GOT3 (cell line): ENCODE measurements around the gene CELF2.

ENCODE experiments used
- DNase-seq: peaks from one replicate; lab custom pipeline; 2025; ENCODE audit warnings: mixed read lengths; lab: John Stamatoyannopoulos, UW

The CELF2 gene

DNA sequence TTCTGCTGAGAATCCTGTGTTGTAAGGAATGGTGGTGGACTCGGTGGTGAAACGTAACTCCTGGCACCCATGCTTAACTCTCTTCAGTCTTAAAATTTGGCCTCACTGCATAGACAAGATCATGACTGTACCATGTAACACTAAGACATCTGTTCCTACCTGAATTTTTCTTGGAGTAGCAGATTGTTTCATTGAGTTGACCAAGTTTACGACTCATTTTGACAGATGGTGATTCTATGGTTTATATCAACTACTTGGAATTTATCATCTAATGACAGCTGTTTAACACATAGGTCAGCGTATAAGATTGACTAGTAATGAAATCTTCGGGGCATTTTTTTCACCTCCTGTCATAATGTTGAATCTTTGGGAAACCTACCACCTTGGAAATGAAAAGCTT is 184.2 kb downstream of the CELF2 start:
- DNase-seq = no peak

DNA sequence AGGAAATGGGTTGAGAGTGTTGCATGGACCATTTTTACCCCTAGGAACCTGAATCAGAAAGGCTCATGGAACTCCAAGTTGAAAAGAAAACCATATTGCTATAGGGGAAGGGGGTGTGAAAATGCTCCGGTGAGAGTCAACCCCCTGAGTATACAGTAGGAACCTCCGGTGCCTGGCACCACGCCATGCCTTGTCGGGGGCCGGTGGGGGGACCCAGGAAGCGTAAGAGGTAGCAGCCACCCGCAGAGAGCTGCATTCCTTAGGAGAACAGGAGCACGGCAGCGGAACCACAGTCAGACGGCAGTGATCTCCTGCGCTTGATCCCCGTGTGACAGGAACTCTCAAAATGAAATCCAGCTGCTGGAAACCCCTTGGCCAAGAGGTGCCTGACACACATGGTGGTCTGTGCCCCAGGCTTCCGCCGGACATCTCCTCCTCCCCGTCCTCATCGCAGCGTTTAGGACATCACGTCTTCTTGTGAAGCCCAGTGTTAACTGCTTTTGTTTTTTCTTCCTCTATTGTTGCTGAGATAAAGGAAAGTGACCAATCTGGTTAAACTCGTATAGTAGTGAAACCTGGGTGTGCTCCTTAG is 186.8 kb downstream of the CELF2 start:
- DNase-seq = no peak

DNA sequence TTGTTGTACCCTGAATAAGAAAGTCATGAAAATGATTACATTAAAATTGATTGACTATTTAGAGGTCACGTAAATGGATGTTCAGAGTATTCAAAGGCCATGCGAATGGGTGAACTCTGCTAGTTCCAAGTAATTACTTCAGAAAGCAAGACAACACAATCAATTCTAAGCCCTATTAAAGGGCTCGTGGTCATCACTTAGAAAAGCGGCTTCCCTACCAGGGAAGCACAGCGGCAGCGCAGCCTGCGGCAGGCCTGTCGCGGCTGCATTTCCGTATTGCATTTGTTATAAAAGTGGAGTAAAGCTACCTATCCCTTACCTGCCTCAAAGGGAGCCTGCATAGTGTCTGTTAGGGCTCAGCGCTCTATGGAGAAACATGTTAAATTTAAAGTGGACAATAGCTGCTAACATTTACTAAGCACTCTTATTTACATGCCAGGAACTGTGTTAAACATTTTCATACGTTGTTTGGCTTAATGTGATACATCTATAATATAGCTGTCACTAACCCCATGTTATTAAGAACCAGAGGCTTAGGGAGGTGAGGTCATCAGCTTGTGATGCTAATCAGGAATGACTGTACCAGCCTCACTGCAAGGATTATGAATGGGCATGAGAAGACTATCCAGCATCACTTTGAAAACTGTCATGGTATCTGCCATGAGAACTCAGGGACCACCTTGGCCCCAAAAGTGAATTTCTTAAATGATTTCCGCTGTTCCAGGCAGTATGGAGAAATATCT is 187.5 kb downstream of the CELF2 start:
- no peak for DNase-seq

DNA sequence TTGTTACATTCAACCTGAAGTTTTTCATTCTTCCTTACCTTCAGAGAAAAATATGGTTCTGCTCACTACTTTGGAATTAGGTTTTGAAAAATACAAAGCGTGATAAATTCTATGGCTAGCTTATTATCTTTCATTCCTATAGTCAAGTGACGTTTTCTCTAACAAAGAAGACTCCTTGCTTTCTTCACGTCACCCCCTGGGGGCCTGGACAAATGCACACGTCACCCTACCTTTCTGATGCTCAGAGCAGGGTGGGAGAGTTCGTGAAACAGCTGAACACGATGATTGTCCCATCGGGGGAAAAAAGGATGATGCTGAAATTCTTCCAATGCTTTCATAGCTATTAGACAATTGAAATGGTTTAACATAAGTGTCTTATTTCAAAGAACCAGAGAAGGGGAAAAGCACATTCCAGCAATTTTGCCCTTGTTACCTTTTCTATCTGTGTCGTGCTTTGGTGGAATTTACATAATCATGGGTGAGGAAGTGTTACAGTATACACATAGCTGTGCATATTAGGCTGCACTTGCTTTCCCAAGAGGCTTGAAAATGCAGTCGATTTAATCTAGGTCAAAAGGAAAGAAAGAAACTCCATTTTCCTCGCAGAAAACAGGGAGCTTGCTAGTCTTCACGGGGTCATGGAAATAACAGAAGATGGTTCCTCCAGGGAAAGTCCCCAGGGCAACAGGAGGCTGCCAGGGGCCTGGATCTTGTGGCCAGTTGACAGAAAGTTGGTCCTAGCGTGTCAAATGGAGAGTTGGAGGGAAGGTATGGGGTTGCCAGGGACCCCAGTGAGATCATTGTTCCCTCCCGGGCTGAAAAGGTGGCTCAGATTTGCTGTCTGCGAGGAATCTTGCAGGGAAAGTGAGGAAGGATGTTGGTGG is 189.2 kb downstream of the CELF2 start:
- no peak for DNase-seq

DNA sequence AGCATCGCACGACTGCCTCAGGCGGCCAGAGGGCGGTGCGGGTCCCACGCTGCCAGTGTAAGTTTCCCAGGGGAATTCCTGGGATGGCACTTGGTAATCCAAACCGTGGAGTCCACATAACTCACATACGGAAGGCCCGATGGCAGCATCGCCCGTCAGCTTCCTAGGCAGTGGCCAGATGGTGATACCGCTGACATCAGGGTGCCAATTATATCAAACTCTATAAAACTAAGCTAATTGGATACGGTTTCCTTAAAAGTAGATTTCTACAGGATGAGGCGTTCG is 189.8 kb downstream of the CELF2 start:
- DNase-seq = no peak

DNA sequence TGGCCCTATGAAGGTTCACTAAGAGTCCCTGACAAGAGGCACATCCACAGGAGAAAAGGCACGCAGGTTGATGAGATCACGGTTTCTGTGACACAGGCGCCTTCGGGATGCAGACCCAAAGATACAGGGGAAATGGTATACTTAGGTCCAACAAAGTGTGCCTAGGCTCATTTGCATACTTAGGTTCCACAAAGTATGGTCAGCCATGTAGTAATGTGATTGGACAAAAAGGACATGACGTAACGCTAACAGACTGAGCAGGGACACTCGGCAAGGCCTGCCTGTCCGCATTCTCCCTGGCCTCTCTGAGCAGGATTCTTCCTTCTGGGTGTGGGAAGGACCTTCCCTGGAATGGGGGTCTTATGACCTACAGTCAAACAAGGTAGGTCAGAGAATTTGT is 190.6 kb downstream of the CELF2 start:
- DNase-seq = no peak

DNA sequence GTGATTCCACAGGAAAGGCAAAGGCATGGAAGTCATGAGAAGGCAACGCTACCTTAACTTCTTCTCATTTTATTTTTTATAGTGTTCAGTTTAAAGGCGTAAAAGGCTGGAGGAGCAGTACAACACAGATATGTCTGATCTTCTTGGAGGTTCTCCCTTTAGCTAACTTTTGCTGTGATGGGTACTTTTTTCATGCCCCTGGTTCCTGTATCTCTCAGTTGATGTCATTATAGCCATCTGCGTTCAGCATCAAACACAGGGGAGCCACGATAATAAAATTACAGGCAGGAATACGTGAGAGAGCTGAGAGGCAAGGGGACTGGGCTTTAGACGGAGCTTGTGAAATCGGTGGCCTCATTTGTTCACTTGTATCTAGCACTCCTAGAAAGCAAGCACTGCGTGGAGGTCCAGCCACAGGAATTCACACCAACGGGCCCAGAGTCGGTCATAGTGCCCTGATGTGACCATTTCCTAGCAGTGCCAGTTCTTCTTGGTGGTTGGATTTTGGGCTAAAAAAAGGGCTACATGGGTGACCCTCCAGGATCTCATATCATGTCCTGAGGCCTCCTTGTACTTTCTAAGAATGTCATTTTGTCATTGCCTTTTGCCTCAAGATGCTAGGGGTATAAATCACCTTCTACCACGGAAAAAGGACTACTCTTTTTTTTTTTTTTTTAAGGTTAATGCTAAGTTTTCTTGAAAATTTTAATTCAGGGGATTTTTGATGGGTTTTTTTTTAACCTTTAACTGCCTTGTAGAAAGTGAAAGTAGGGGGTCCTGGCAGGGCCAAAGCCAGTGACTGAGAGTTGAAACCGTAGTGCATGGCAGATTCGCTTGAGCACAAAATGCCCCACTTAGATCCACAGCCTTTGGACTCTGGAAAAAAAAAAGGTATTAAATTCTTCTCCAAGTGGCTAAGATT is 191.5 kb downstream of the CELF2 start:
- no peak for DNase-seq

DNA sequence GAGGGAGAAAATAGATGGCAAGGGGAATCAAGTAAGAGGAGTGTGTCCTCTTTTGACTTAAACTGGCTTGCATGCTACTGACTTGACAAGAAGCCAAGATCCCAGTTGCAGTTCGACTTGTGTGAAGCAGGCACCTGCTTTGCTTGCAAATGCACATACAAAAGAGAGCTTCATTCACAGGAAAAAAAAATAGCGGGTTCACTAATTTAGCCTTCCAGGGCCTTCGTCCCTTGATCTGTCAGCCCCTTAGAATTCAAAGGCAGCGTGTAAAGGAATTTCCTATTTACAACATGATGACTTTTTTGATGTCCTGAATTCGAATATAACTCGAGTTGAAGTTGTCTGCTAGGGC is 192.1 kb downstream of the CELF2 start:
- no peak for DNase-seq

DNA sequence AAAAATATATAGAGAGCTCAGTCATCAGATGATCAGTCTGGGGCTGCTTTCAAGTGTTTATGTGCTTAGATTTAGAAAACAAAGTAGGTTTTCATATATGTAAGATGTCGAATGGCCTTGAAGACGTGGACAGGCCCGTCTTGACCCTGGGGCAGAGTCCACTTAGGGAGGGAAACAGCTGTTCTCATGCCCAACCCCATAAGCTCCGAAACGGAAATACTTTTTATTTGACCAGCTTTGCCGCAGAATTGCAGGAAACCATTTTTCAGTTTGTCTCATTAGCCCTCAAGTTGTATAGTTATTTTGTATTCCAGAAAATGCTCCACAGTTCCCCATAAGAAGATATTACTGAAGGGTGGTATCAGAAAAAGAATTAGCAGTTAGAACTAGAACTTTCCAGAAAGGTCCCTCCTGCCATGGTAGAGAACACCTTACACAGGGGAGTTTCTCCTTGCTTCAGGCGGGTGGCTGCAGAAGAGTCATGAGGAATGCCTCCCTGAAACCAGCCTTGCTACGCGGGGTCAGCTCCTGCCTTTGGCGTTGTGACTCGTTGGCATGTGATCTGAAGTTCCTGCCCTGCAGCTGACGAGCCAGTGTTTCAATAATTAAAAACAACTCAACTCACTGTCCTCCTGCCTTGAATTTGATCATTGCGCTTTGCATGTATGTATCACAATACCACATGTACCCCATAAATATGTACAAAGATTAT is 192.7 kb downstream of the CELF2 start:
- DNase-seq = no peak

DNA sequence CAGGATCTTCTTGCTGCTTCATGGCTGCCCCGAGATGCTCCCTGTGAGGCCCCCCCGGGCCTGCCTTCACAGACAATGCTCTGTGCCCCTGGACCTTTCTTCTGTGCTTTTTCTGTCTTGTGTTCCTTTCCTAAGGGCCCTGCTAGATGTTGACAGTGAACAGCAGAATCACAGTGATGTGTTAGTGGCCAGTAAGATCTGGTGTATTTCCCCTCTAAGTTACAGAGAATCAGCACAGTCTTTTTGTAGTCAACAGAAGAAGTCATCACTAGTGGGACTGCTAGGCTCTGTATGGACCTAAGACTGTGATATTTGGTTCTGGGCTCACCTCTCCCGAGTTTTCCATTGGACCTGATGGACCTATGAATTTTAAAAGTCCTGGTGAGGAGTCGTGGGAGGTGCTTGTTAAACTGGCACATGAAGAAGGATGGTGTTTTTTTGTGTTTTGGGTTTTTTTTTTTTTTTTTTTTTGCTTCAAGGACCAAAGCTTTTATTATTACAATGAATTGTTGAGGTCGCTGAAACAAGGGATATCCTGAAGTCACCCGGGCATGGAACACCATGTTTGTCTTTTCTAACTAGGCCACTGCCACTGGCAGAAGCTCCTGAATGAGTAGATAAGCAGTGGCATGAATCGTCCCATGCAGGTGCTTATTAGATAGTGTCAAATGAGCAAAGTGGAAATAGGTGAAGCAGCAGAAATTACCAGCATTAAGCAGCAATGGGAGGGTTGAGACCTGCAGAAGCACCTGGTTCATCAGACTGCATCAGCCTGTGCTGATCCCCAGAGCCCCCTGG is 194.8 kb downstream of the CELF2 start:
- no peak for DNase-seq

DNA sequence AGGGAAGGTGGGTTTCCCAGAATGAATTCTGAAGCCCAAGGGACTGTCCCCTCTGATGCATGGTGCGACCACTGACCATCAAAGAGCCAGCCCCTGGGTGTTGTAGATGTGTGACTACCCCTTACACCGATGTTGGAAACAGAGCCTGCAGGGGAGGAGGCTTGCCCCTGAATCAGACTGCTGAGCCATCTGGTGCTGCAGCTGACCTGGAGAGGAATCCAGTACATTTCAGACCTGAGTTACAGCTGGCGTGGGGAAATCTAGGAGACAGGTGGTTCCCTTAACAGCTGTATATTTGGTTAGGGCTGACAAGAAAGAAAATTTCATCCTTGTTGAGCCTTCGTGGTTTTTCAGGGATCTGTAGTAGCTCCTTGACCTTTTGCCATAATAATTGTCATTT is 195.5 kb downstream of the CELF2 start:
- no peak for DNase-seq

DNA sequence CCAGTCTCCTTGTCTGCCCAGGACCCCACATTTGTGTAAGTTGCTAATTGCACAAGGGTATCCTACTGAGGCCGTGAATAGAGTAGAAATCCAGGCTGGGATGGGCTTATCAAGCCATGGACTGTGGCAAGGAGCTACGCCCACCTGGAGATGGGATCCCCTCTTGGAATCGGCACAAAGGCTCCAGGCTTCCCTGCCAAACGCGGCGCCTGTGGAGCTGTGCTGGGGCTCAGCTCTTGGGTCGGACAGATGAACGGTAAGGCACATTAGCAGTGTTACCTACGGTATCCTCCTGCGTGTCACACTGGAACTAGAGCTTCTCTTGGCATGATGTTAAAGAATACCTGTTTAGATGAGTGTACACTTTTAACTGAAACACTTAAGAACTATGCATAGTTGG is 196.7 kb downstream of the CELF2 start:
- no peak for DNase-seq

DNA sequence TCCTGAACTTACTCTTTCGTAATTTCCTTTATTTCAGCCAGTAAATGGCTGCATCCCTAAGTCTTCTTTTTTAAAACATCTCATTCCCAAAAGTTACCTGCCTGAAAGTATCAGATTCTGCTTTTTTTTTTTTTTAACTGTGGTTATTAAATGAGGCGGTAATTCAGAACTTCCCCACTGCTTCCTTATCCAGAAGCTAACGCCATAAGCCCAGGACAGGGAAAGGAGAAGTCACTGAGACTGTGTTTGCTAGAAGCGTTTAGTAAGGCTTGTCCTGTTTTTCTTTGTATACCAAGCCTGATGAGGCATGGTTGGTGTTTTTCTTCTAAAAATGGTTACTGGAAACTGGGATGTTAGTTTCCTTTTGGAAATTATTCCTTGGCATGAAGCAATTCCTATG is 197.8 kb downstream of the CELF2 start:
- no peak for DNase-seq

DNA sequence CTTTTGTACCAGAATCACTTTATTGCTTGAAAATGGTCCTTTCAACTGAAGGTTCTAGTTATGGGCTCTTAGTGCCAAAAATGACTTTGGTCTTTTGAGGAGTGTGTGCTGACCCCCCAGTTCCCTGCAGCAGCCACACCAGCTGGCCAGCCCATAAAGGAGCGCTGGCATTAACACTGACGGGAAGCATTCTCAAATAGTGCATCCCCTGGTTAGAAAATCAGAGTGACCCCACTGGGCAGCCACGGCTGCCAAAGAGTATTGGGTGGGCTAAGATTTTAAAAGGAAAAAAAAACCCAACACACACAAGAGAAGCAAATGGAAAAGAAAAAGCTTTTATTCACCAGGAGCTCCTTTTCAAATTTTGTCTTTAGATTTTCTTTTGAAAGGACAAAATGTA is 199.8 kb downstream of the CELF2 start:
- no peak for DNase-seq

DNA sequence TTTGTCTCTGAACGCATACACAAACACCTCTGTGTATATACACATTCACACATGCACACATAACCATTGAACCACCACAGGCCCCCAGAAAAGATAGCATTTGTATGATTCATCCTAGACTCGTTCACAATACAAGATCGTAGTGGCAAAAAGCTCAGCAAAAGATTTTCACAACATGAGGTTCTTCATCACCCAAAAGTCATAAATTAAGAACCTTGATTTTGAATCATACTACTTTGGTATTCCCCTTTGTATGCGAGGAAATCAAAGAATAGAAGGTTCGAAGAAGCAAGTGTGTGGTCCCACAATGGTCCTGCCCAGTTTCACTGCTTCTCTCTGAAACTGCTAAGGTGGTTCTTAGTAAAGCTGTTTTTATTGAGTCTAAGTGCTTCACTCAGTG is 200.7 kb downstream of the CELF2 start:
- no peak for DNase-seq

DNA sequence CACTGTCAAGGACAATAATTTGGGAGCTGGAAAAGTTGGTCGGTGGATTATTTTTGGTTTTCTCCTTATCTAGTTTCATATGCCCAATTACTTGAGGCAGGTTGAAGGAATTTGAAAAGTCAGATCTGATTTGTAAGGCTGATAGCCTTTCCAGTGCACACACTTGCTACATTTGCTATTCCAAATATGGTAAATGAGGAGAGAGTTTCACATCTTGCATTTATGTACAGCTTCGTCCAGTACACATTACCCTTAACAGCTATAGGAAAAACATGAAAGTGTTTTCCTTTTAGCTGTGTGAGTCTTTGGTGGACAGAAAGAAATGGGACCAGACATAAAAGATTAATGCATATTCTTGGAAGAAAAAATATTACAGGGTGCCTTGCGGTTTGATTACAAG is 201.8 kb downstream of the CELF2 start:
- no peak for DNase-seq

DNA sequence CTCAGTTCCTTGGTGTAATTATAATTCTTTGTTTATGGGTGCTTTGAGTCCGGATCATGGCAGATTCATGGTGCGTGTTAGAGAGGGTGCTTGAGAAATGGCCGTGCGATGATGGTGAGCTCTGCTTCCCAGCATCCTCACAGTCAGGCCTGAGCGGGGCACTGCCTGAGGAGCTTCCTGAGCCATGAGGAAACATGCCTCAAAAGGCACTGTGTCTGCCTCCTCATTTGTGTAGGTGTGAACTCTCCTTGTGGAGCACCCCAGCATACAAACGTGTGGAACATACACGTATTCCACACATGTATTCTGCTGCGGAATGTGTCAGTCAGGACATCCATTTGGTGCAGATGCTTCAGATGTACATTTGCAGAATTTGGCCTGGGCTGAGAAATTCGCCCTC is 205.4 kb downstream of the CELF2 start:
- no peak for DNase-seq

DNA sequence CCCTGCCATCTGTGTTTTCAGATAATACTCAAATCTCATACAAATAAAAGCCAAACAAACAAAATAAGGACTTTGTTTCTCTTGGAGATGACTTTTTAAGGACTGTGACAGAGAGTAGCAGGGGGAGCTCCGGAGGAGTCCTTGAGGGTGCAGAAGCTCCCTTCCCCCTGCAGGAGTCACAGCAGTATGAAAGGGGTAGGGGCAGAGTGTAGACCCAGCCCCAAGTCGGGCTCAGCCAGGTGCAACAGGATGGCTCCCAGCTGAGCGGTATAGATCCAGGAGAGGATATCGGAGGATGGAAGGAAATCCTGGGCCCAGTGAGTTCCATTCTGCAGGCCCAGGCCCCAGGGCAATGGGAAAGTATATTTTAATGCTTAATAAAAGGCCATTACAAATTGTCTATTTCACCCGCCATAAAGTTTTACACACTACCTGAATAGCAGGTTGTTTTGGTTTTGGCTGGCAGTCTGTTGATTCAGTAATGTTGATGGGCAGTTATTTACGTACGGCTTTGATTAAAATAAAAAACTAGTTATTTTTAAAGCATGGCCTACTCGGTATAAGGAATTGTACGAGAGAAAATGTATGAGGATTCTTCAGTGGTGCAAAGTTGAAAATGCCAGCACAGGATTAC is 206.0 kb downstream of the CELF2 start:
- no peak for DNase-seq

DNA sequence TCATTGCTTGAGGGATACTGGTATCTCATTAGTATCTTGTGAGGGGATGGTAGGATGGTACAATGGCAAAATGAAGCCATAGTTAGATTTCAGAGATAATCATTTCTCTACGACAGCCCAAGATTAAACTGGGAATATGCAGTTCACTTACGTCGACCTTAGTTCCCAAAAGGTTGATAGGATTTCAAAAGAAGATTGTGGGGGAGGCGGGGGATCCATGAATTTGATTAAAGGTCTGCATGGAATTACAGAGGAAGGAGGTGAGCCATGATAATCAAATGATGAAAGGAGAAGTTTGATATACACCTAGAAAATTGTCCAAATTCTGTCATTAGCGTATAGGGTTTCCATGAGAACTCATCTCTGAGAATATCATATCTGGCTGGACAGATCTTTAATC is 206.6 kb downstream of the CELF2 start:
- no peak for DNase-seq

DNA sequence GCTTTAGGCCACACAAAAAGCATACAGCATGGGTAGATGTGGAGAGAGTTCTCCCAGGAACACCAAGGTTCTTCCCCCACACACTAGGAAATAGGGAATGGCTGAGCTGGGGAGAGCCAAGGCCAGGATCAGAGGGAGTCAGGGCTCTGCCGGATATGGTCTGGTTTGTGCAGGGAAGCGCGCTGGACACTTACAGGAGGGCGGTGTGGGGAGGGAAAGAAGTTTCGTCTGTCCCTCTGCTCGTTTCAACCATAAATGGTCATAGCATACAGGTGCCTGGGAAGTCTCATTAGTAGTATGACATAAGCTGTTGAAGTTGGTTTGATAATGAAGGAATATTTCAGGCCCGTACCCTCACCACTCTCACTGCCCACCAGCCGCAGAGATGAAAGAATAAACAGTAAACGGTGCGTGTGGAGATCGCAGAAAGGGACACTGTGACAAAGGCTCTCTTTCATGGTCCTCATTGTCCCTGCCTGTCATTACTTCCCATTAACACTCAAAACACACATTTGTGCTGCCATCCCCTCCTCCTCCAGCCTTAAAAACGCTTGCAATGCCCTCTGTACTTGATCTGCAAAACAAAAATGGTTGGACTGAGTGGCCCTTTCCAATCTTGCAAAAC is 207.2 kb downstream of the CELF2 start:
- no peak for DNase-seq
